ENCODE measurements around the gene KCNK1. TPM values are rescaled to one million over a fixed set of nuclear protein-coding genes. Genes with fewer than 3 reads are reported as not detected.

The KCNK1 gene
- total RNA-seq, 1 experiment from 2014 or later, result 0.13 TPM

- Histone ChIP-seq H3K27me3 (ENCODE audit: control insufficient read depth, insufficient read depth, low read length) (peaks cover 2% of the 10 kb centered on the region), H3K36me3 (ENCODE audit: control insufficient read depth, insufficient read depth, low read length) (no peaks in the 10 kb centered on the region), H3K4me1 (ENCODE audit: control insufficient read depth, insufficient read depth, low read length) (no peaks in the 10 kb centered on the region), H3K27ac (ENCODE audit: low read length) (no peak overlapping the region), H3K9me3 (ENCODE audit: control insufficient read depth, insufficient read depth, low read depth, low read length) (no peaks in the 10 kb centered on the region), H3K4me3 (ENCODE audit: low read depth in 2 of 2, low read length in 2 of 2) (no peak overlapping the region)
- intact Hi-C loops (cut with micrococcal nuclease; ENCODE audit: unreplicated experiment) (no loop called here), in situ Hi-C loops (cut with HindIII; ENCODE audit: low pct_unique_long_range_greater_than_20kb, low sequenced_read_pairs) (no loop called here)
- ATAC-seq, result no peak
- no peak for DNase-seq (ENCODE audit: low read depth, low spot score)
- no TSS peak for BruUV-seq (replicated peaks)
- POLR2A ChIA-PET, result no interaction called here
- TF ChIP-seq, protein P1, sequence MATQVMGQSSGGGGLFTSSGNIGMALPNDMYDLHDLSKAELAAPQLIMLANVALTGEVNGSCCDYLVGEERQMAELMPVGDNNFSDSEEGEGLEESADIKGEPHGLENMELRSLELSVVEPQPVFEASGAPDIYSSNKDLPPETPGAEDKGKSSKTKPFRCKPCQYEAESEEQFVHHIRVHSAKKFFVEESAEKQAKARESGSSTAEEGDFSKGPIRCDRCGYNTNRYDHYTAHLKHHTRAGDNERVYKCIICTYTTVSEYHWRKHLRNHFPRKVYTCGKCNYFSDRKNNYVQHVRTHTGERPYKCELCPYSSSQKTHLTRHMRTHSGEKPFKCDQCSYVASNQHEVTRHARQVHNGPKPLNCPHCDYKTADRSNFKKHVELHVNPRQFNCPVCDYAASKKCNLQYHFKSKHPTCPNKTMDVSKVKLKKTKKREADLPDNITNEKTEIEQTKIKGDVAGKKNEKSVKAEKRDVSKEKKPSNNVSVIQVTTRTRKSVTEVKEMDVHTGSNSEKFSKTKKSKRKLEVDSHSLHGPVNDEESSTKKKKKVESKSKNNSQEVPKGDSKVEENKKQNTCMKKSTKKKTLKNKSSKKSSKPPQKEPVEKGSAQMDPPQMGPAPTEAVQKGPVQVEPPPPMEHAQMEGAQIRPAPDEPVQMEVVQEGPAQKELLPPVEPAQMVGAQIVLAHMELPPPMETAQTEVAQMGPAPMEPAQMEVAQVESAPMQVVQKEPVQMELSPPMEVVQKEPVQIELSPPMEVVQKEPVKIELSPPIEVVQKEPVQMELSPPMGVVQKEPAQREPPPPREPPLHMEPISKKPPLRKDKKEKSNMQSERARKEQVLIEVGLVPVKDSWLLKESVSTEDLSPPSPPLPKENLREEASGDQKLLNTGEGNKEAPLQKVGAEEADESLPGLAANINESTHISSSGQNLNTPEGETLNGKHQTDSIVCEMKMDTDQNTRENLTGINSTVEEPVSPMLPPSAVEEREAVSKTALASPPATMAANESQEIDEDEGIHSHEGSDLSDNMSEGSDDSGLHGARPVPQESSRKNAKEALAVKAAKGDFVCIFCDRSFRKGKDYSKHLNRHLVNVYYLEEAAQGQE (IDR thresholded peaks at IDR 0.05; ENCODE audit: insufficient read depth in 1 of 2, low read depth in 2 of 2, low read length in 1 of 2), result no peak
- TF ChIP-seq TCF7L2 (IDR thresholded peaks at IDR 0.05; ENCODE audit: low read depth, low read length) (no peak), SIN3A (IDR thresholded peaks at IDR 0.05; ENCODE audit: borderline replicate concordance, insufficient read depth, low read depth, low read length) (no peak), POLR2AphosphoS5 (IDR thresholded peaks at IDR 0.05; ENCODE audit: low read depth, low read length) (no peak)
- TF ChIP-seq, protein P2, sequence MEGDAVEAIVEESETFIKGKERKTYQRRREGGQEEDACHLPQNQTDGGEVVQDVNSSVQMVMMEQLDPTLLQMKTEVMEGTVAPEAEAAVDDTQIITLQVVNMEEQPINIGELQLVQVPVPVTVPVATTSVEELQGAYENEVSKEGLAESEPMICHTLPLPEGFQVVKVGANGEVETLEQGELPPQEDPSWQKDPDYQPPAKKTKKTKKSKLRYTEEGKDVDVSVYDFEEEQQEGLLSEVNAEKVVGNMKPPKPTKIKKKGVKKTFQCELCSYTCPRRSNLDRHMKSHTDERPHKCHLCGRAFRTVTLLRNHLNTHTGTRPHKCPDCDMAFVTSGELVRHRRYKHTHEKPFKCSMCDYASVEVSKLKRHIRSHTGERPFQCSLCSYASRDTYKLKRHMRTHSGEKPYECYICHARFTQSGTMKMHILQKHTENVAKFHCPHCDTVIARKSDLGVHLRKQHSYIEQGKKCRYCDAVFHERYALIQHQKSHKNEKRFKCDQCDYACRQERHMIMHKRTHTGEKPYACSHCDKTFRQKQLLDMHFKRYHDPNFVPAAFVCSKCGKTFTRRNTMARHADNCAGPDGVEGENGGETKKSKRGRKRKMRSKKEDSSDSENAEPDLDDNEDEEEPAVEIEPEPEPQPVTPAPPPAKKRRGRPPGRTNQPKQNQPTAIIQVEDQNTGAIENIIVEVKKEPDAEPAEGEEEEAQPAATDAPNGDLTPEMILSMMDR (IDR thresholded peaks at IDR 0.05), result no peak
- CTCF ChIA-PET, result no interaction called here
Measured at GRCh38 chr1:233657466-233657865, 43.6 kb downstream of the KCNK1 start.

DNA sequence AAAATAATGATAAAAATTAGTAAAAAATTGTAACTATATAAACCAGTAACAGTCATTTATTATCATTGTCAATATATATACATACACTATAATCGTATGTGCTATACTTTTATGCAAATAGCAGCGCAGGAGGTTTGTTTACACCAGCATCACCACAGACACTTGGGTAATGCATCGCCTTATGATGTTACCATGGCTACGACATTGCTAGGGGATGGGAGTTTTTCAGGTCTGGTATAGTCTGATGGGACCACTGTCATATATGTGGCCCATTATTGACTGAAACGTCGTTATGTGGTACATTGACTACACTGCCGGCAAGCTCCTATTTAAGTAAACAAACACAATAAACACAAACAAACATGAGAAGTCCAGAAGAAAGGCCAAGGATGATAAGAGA is 45.6 kb downstream of the KCNK1 start:
- H3K36me3 ChIP-seq (ENCODE audit: control insufficient read depth, insufficient read depth, low read length), result no peaks in the 10 kb centered on the region
- POLR2A ChIA-PET, result no interaction called here
- in situ Hi-C loops (cut with HindIII; ENCODE audit: low pct_unique_long_range_greater_than_20kb, low sequenced_read_pairs), result no loop called here
- CTCF ChIA-PET, result no interaction called here
- H3K4me3 ChIP-seq (ENCODE audit: low read depth in 2 of 2, low read length in 2 of 2), result no peak overlapping the region
- ATAC-seq (no peak), DNase-seq (ENCODE audit: low read depth, low spot score) (no peak)
- H3K27me3 ChIP-seq (ENCODE audit: control insufficient read depth, insufficient read depth, low read length), result no peaks in the 10 kb centered on the region; the same call in 1 of the 2 replicates
- no peak overlapping the region for H3K27ac ChIP-seq (ENCODE audit: low read length)
- intact Hi-C loops (cut with micrococcal nuclease; ENCODE audit: unreplicated experiment), result no loop called here
- H3K4me1 ChIP-seq (ENCODE audit: control insufficient read depth, insufficient read depth, low read length), result no peaks in the 10 kb centered on the region
- H3K9me3 ChIP-seq (ENCODE audit: control insufficient read depth, insufficient read depth, low read depth, low read length), result no peaks in the 10 kb centered on the region
- TF ChIP-seq, protein P2 (IDR thresholded peaks at IDR 0.05), result no peak
- TF ChIP-seq, protein P1 (IDR thresholded peaks at IDR 0.05; ENCODE audit: insufficient read depth in 1 of 2, low read depth in 2 of 2, low read length in 1 of 2), result no peak
- no peak for TF ChIP-seq POLR2AphosphoS5 (IDR thresholded peaks at IDR 0.05; ENCODE audit: low read depth, low read length)
- no peak for TF ChIP-seq TCF7L2 (IDR thresholded peaks at IDR 0.05; ENCODE audit: low read depth, low read length)
- TF ChIP-seq SIN3A (IDR thresholded peaks at IDR 0.05; ENCODE audit: borderline replicate concordance, insufficient read depth, low read depth, low read length), result no peak
- no TSS peak for BruUV-seq (replicated peaks)

All from Panc1 (cell line).